Spleen (tissue), 11 donors: ENCODE results near the gene DCBLD2. TPM values are rescaled to one million over a fixed set of nuclear protein-coding genes. Genes with fewer than 3 reads are reported as not detected.

Source experiments
- DNase-seq: peaks from one replicate; pipeline ENCODE4 v3.0.0-alpha.2; 2020
- H3K27ac ChIP-seq, 8 donors: fragments of 200-600 bp; sonication (generic) in 7 of 8; 1 replicate in 4 of 8; 2 replicates in 4 of 8; pipeline versions ENCODE4 v1.5.0 to v1.8.0; 2016 to 2021; ENCODE audit warnings: inconsistent platforms in 4 of 8, mild to moderate bottlenecking in 4 of 8, moderate library complexity in 1 of 8
- H3K27me3 ChIP-seq, 7 donors: fragments of 200-600 bp; sonication (generic) in 6 of 7; replicated peaks in 1 of 7; 1 replicate in 4 of 7; 2 replicates in 3 of 7; pipeline versions ENCODE4 v1.5.0 to v1.8.0; 2016 to 2021; ENCODE audit warnings: inconsistent platforms in 3 of 7, mild to moderate bottlenecking in 1 of 7
- H3K36me3 ChIP-seq, 6 donors: fragments of 200-600 bp; sonication (generic) in 5 of 6; 1 replicate in 4 of 6; 2 replicates in 2 of 6; pipeline versions ENCODE4 v1.5.0 to v1.8.0; 2016 to 2021; ENCODE audit warnings: inconsistent platforms in 2 of 6
- H3K4me1 ChIP-seq, 6 donors: fragments of 200-600 bp; sonication (generic) in 5 of 6; 1 replicate in 3 of 6; 2 replicates in 3 of 6; pipeline versions ENCODE4 v1.5.0 to v1.8.0; 2016 to 2021; ENCODE audit warnings: inconsistent platforms in 3 of 6
- H3K4me3 ChIP-seq, 8 donors: fragments of 200-600 bp; sonication (generic) in 7 of 8; 1 replicate in 4 of 8; 2 replicates in 4 of 8; pipeline versions ENCODE4 v1.5.0 to v1.8.0; 2016 to 2021; ENCODE audit warnings: inconsistent platforms in 4 of 8, mild to moderate bottlenecking in 4 of 8, moderate library complexity in 2 of 8
- H3K9me3 ChIP-seq, 8 donors: fragments of 200-600 bp; sonication (generic) in 7 of 8; 1 replicate in 4 of 8; 2 replicates in 4 of 8; pipeline versions ENCODE4 v1.5.0 to v1.8.0; 2016 to 2021; ENCODE audit warnings: inconsistent platforms in 4 of 8
- CTCF ChIP-seq, 11 experiments: fragments of 200-600 bp in 7 of 11; fragments of 450-650 bp in 4 of 11; sonication (generic) in 4 of 11; IDR thresholded peaks in 8 of 11; conservative IDR thresholded peaks in 3 of 11; 1 replicate in 7 of 11; 2 replicates in 4 of 11; pipeline versions ENCODE4 v1.4.0 to v1.8.0; 2016 to 2021; ENCODE audit warnings: antibody characterized with exemption in 11 of 11, inconsistent platforms in 4 of 11, mild to moderate bottlenecking in 1 of 11
- POLR2A ChIP-seq, 3 donors: fragments of 450-650 bp; IDR thresholded peaks; one replicate each; pipeline ENCODE4 v1.5.1; 2017; ENCODE audit warnings: antibody characterized with exemption in 3 of 3, mild to moderate bottlenecking in 1 of 3
- POLR2AphosphoS5 ChIP-seq, 3 donors: sonication (generic); formaldehyde crosslinking; IDR thresholded peaks; one replicate each; pipeline ENCODE4 v1.5.1; 2017; ENCODE audit warnings: antibody characterized with exemption in 3 of 3
- WGBS, 5 donors: extraction: QIAGEN DNeasy Blood & Tissue Kit in 3 of 5; methylation state at CpG; one replicate each; pipeline versions ENCODE4 v1.1.5 to v1.1.7; 2013 to 2018; 5-methylcytosine and 5-hydroxymethylcytosine counted together
- intact Hi-C: fragments of 100-400 bp; cut with DNase I; formaldehyde crosslinking; loops from one replicate; pipeline ENCODE4 v1.15.0; 2023; ENCODE audit warnings: low total_unique reads
- polyA plus RNA-seq, 3 donors: library from polyadenylated mRNA; stranded (reverse); fragments of 200-250 nt; gene quantifications; one replicate each; pipeline ENCODE4 v1.2.1, GENCODE V29; 2013
- total RNA-seq, 7 donors: library from RNA; depleted of rRNA in 3 of 7; stranded (reverse); fragments of >200 nt in 3 of 7; fragmentation: NEBNext Ultra II Directional in 4 of 7; extraction: Animal tissue kit (Norgen Biotek cat#: 25700) in 4 of 7; gene quantifications; one replicate each; pipeline versions ENCODE4 v1.1.0 to v1.2.1, GENCODE V29; 2016 to 2021
- donor health status: healthy with polysubstance abuse.
- donor health status: DM: no; HTN: no; CAD: no; lungs with moderate emphysema.
- donor health status: DM: no; HTN: no; CAD: no.
- donor health status: Bipolar disorder and iron deficiency.
- donor health status: healthy.
- donor health status: DM: no; HTN: no; CAD: no.
- donor health status: DM: yes; HTN: yes; CAD: no.

The DCBLD2 gene
- total and polyA plus RNA-seq, 10 donors: 0.91 to 10.4 (median 4.3) TPM

- Histone ChIP-seq H3K36me3 (peaks cover 0 to 12% (median 0%) of the 10 kb centered on the region in 6 donors), H3K27ac (no peak overlapping the region), H3K4me3 (no peak overlapping the region), H3K4me1 (no peaks in the 10 kb centered on the region), H3K9me3 (no peaks in the 10 kb centered on the region), H3K27me3 (no peaks in the 10 kb centered on the region)
- 75 to 96% (median 87%) methylated on average over 3 of the region's 3 CpGs for WGBS, 5 donors
- intact Hi-C loops: no loop called here
- TF ChIP-seq POLR2A (IDR thresholded peaks at IDR 0.05): no peak
- no peak for TF ChIP-seq POLR2AphosphoS5 (IDR thresholded peaks at IDR 0.05)
- no peak for TF ChIP-seq CTCF (IDR thresholded peaks at IDR 0.05 in 8 of 11, conservative IDR thresholded peaks at IDR 0.05 in 3 of 11)
- DNase-seq: no peak
Measured at GRCh38 chr3:98800401-98800800, 101.1 kb downstream of the DCBLD2 start.

GRCh38 chr3:98799479-98799878 lies 102.0 kb downstream of the DCBLD2 start:
- no peak overlapping the region for H3K27ac ChIP-seq
- no peaks in the 10 kb centered on the region for H3K27me3 ChIP-seq
- no peak for DNase-seq
- peaks cover 0 to 21% (median 0%) of the 10 kb centered on the region in 6 donors for H3K36me3 ChIP-seq
- no peaks in the 10 kb centered on the region for H3K9me3 ChIP-seq
- 61 to 82% (median 78%) methylated on average over 3 of the region's 3 CpGs for WGBS, 5 donors
- intact Hi-C loops: no loop called here
- TF ChIP-seq POLR2AphosphoS5 (IDR thresholded peaks at IDR 0.05) (no peak), POLR2A (IDR thresholded peaks at IDR 0.05) (no peak), CTCF (IDR thresholded peaks at IDR 0.05 in 8 of 11, conservative IDR thresholded peaks at IDR 0.05 in 3 of 11) (no peak)
- no peaks in the 10 kb centered on the region for H3K4me1 ChIP-seq
- H3K4me3 ChIP-seq: no peak overlapping the region

GRCh38 chr3:98798820-98799219 lies 102.7 kb downstream of the DCBLD2 start:
- H3K27me3 ChIP-seq: no peaks in the 10 kb centered on the region
- no peak overlapping the region for H3K4me3 ChIP-seq
- no peak for DNase-seq
- intact Hi-C loops: no loop called here
- H3K4me1 ChIP-seq: no peaks in the 10 kb centered on the region
- H3K36me3 ChIP-seq: peaks cover 0 to 27% (median 0%) of the 10 kb centered on the region in 6 donors
- no peaks in the 10 kb centered on the region for H3K9me3 ChIP-seq
- TF ChIP-seq POLR2A (IDR thresholded peaks at IDR 0.05): no peak
- no peak for TF ChIP-seq CTCF (IDR thresholded peaks at IDR 0.05 in 8 of 11, conservative IDR thresholded peaks at IDR 0.05 in 3 of 11)
- no peak for TF ChIP-seq POLR2AphosphoS5 (IDR thresholded peaks at IDR 0.05)
- WGBS, 5 donors: 77 to 95% (median 89%) methylated on average over 4 of the region's 4 CpGs
- H3K27ac ChIP-seq: no peak overlapping the region

GRCh38 chr3:98797905-98798304 lies 103.6 kb downstream of the DCBLD2 start:
- no peaks in the 10 kb centered on the region for H3K27me3 ChIP-seq
- no peaks in the 10 kb centered on the region for H3K9me3 ChIP-seq
- 86 to 95% (median 90%) methylated on average over 4 of the region's 4 CpGs for WGBS, 5 donors
- H3K4me1 ChIP-seq: no peaks in the 10 kb centered on the region
- no peak overlapping the region for H3K27ac ChIP-seq
- no peak overlapping the region for H3K4me3 ChIP-seq
- DNase-seq: no peak
- intact Hi-C loops: no loop called here
- H3K36me3 ChIP-seq: peaks cover 0 to 36% (median 0%) of the 10 kb centered on the region in 6 donors
- TF ChIP-seq POLR2AphosphoS5 (IDR thresholded peaks at IDR 0.05) (no peak), POLR2A (IDR thresholded peaks at IDR 0.05) (no peak), CTCF (IDR thresholded peaks at IDR 0.05 in 8 of 11, conservative IDR thresholded peaks at IDR 0.05 in 3 of 11) (no peak)
